Esophagus squamous epithelium (tissue), 5 donors: ENCODE measurements around the gene RPS23. TPM values are rescaled to one million over a fixed set of nuclear protein-coding genes. Genes with fewer than 3 reads are reported as not detected.

Experiments
- DNase-seq: peaks from one replicate; lab custom pipeline; 2025; lab: John Stamatoyannopoulos, UW
- H3K27ac ChIP-seq, 4 donors: fragments of 200-600 bp; sonication (generic); one replicate each; pipeline ENCODE4 v1.5.1; 2016 to 2019; ENCODE audit warnings: mild to moderate bottlenecking in 1 of 4
- H3K27me3 ChIP-seq, 4 donors: fragments of 200-600 bp; sonication (generic); 1 replicate in 3 of 4; 2 replicates in 1 of 4; pipeline versions ENCODE4 v1.5.1 to v1.6.0; 2017 to 2021; ENCODE audit warnings: antibody characterized with exemption in 1 of 4
- H3K36me3 ChIP-seq, 3 donors: fragments of 200-600 bp; sonication (generic); one replicate each; pipeline ENCODE4 v1.5.1; 2016 to 2019
- H3K4me1 ChIP-seq, 3 donors: fragments of 200-600 bp; sonication (generic); one replicate each; pipeline ENCODE4 v1.5.1; 2017 to 2019
- H3K4me3 ChIP-seq, 4 donors: fragments of 200-600 bp; sonication (generic); 1 replicate in 3 of 4; 2 replicates in 1 of 4; pipeline ENCODE4 v1.5.1; 2016 to 2019; ENCODE audit warnings: mild to moderate bottlenecking in 2 of 4, moderate library complexity in 1 of 4
- H3K9me3 ChIP-seq, 3 donors: fragments of 200-600 bp; sonication (generic); one replicate each; pipeline ENCODE4 v1.5.1; 2016 to 2019
- CTCF ChIP-seq, 6 experiments: fragments of 450-650 bp in 4 of 6; fragments of 200-600 bp in 2 of 6; sonication (generic) in 2 of 6; IDR thresholded peaks; one replicate each; pipeline ENCODE4 v1.5.1; 2016 to 2019; ENCODE audit warnings: antibody characterized with exemption in 6 of 6, mild to moderate bottlenecking in 4 of 6, moderate library complexity in 4 of 6
- POLR2A ChIP-seq, 4 donors: fragments of 450-650 bp; IDR thresholded peaks; one replicate each; pipeline ENCODE4 v1.6.1; 2017; ENCODE audit warnings: antibody characterized with exemption in 4 of 4, mild to moderate bottlenecking in 4 of 4, moderate library complexity in 3 of 4
- WGBS, 2 donors: methylation state at CpG; one replicate each; pipeline ENCODE4 v1.1.5; 2018; 5-methylcytosine and 5-hydroxymethylcytosine counted together
- intact Hi-C: fragments of 100-400 bp; cut with DNase I; formaldehyde crosslinking; loops from one replicate; pipeline ENCODE4 v1.15.0; 2022
- total RNA-seq, 4 donors: library from RNA; depleted of rRNA; stranded (reverse); fragments of >200 nt; gene quantifications; one replicate each; pipeline ENCODE4 v1.1.0, GENCODE V29; 2016
- donor health status: DM: yes; HTN: yes; CAD: no.

RPS23 gene
- total RNA-seq, 4 donors from 2014 or later: 1,256 to 3,713 (median 2,903) TPM

- TF ChIP-seq CTCF (IDR thresholded peaks at IDR 0.05): no peak
- no peak for TF ChIP-seq POLR2A (IDR thresholded peaks at IDR 0.05)
- WGBS, 2 donors: 92 to 100% methylated on average over 1 of the region's 1 CpG
- no peak overlapping the region for H3K4me3 ChIP-seq
- DNase-seq: no peak
- H3K36me3 ChIP-seq: no peaks in the 10 kb centered on the region
- H3K27me3 ChIP-seq: no peaks in the 10 kb centered on the region
- H3K4me1 ChIP-seq: no peaks in the 10 kb centered on the region
- intact Hi-C loops: no loop called here
- H3K27ac ChIP-seq: no peak overlapping the region
- H3K9me3 ChIP-seq: peaks cover 0 to 6% (median 6%) of the 10 kb centered on the region in 3 donors
Observed at GRCh38 chr5:82246960-82247574, 31.1 kb downstream of the RPS23 start.

- DNase-seq: no peak
- no peaks in the 10 kb centered on the region for H3K36me3 ChIP-seq
- intact Hi-C loops: no loop called here
- no peaks in the 10 kb centered on the region for H3K4me1 ChIP-seq
- TF ChIP-seq POLR2A (IDR thresholded peaks at IDR 0.05) (no peak), CTCF (IDR thresholded peaks at IDR 0.05) (no peak)
- WGBS, 2 donors: 68 to 71% methylated on average over 6 of the region's 6 CpGs
- peaks cover 0 to 6% (median 6%) of the 10 kb centered on the region in 3 donors for H3K9me3 ChIP-seq
- H3K4me3 ChIP-seq: no peak overlapping the region
- no peaks in the 10 kb centered on the region for H3K27me3 ChIP-seq
- H3K27ac ChIP-seq: no peak overlapping the region
Observed at GRCh38 chr5:82244854-82245635, 33.1 kb downstream of the RPS23 start.

- Histone ChIP-seq H3K36me3 (no peaks in the 10 kb centered on the region), H3K4me1 (no peaks in the 10 kb centered on the region), H3K27ac (no peak overlapping the region), H3K9me3 (peaks cover 0 to 6% (median 6%) of the 10 kb centered on the region in 3 donors), H3K27me3 (no peaks in the 10 kb centered on the region), H3K4me3 (no peak overlapping the region)
- no peak for DNase-seq
- 100% methylated on average over 2 of the region's 2 CpGs for WGBS, 2 donors
- intact Hi-C loops: no loop called here
- no peak for TF ChIP-seq CTCF (IDR thresholded peaks at IDR 0.05)
- no peak for TF ChIP-seq POLR2A (IDR thresholded peaks at IDR 0.05)
Observed at GRCh38 chr5:82244151-82244550, 34.0 kb downstream of the RPS23 start.

GRCh38 chr5:82234885-82235284 is 43.3 kb downstream of the RPS23 start:
- H3K27ac ChIP-seq: no peak overlapping the region
- H3K4me3 ChIP-seq: no peak overlapping the region
- no peaks in the 10 kb centered on the region for H3K27me3 ChIP-seq
- peaks cover 0 to 7% (median 0%) of the 10 kb centered on the region in 3 donors for H3K4me1 ChIP-seq
- H3K36me3 ChIP-seq: no peaks in the 10 kb centered on the region
- DNase-seq: no peak
- no peaks in the 10 kb centered on the region for H3K9me3 ChIP-seq
- no peak for TF ChIP-seq POLR2A (IDR thresholded peaks at IDR 0.05)
- no peak for TF ChIP-seq CTCF (IDR thresholded peaks at IDR 0.05)
- intact Hi-C loops: no loop called here
- 44 to 54% methylated on average over 5 of the region's 5 CpGs for WGBS, 2 donors

GRCh38 chr5:82225525-82226172 is 52.5 kb downstream of the RPS23 start:
- intact Hi-C loops: loop anchor here (10.0 kb wide), 1 partner anchor 51 kb away; no protein-coding TSS in a partner anchor

More at GRCh38 chr5:82225525-82226172, 52.5 kb downstream of the RPS23 start:
- TF ChIP-seq CTCF (IDR thresholded peaks at IDR 0.05): peak; percentile 67 to 88 (median 82)
- no peak for TF ChIP-seq POLR2A (IDR thresholded peaks at IDR 0.05)
- Histone ChIP-seq H3K27ac (no peak overlapping the region), H3K9me3 (no peaks in the 10 kb centered on the region), H3K36me3 (no peaks in the 10 kb centered on the region), H3K4me3 (no peak overlapping the region), H3K27me3 (no peaks in the 10 kb centered on the region), H3K4me1 (peaks cover 0 to 4% (median 0%) of the 10 kb centered on the region in 3 donors)
- DNase-seq: no peak
- 23 to 25% methylated on average over 7 of the region's 7 CpGs for WGBS, 2 donors
